ENCODE data around the gene USP34.

Gene USP34

DNA sequence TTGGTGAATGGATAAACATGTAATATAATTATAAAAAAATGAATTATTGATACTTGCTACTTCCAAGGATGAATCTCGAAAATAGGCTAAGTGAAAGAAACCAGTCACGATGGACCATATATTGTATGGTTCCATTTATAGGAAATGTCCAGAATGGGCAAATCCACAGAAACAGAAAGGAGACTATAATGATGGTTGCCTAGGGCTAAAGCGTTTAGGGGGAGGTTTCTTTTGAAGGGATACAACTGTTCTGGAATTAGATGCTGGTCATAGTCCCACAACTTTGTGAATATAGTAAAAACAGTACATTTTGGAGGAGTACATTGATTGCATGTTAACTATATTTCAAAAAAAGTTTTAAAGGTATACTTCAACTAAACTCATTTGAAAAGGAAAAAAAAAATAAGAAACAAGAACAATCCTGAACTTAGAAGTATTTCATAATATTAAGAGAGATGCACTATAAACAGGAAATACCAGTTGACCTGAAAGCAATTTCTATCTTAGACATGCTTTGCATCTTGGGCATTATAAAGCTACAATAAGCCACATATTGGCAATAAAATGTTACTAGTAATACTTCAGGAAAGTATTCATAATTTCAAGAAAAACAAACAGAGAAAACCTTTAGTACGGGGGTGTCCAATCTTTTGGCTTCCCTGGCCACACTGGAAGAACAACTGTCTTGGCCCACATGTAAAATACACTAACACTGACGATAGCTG, 178.9 kb downstream of the USP34 start:
- DNase-seq = no peak

DNA sequence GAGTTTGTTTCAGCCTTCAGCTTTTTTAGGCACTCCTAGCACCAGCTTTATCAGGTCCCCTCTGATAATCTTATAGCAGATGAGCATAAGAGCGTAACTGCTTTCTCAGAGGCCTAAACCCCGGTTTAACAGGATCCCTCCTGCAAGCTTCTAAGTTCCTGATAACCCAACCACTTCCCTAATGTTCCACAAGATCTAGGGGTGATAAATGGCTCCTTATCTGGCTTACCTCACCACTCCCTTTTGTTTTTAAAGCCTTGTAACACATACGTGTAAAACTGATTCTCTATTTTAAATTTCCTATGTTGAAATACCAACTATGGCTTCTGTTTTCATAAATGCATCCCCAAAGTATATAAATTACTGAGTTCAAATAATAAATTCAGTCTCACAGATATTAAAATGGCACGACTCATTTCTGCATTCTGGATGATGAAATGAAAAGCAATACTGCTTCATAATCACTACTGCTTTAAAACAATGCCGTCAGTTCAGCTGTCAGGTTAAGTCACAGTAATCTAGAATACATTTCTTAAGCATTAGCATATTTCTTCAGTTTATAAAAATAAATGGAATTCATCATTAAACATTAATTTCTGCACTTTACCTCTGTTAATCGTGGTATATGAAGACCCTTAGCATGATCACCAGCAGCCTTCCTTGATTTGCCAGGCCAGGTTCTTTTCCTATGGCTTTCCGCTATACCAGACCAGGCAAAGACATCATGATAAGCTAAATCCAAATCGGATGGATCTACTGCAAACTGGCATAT, 182.6 kb downstream of the USP34 start:
- DNase-seq = no peak

DNA sequence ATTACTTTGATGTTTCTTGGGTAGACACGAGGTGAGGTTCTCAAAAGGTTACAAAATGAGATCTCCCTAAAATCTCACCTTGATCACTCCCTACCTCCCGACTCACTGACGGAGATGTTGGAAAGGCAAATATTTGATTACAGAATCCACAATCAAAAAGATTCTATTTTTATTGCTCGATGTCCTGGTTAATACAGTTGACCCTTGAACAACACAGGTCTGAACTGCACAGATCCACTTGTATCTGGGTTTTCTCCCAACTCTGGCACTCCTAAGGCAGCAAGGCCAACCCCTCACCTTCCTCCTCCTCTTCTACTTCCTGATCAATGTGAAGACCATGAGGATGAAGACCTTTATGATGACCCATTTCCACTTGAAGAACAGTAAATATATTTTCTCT, 183.6 kb downstream of the USP34 start:
- no peak for DNase-seq

DNA sequence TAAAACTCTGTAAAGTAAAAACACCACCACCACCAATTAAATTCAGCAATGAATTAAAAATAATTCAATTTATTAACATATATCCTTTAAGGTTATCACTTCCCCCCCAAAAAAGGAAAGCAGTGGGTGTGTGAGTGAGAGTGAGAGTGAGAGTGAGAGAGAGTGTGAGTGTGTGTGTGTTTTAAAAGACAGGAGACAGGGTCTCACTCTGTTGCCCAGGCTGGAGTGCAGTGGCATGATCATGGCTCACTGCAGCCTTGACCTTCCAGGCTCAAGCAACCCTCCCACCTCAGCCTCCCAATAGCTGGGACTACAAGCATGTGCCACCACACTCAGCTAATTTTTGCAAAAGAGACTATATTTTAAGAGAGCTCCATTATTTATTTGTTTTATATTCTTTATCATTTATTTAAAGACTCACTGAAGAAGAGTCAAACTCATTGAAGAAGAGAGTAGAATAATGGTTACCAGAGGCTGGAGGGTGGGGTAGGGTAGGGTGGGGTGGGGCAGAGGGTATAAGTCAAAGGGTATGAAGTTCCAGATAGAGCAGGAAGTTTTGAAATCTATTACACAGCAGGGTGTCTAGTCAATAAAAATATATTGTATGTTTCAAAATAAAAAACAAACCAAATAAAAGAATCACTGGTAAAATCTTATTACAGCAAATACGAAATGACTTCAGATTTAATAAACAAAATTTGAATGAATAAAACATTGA, 187.3 kb downstream of the USP34 start:
- DNase-seq = no peak

DNA sequence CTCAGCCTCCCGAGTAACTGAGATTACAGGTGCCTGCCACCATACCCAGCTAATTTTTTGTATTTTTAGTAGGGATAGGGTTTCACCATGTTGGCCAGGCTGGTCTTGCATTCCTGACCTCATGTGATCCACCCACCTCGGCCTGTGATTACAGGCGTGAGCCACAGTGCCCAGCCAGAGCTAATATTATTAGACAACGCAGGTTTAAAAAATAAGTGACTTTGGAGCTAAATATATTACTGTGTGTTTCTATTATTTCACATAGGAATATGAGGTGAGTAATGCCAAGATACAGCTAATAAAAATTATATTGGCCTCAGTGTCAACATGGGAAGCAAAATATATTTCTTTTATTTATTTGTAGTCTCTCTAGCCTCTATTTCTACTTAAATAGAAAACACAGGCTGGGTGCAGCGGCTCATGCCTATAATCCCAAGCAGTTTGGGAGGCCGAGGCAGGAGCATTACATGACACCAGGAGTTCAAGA, 188.7 kb downstream of the USP34 start:
- no peak for DNase-seq

DNA sequence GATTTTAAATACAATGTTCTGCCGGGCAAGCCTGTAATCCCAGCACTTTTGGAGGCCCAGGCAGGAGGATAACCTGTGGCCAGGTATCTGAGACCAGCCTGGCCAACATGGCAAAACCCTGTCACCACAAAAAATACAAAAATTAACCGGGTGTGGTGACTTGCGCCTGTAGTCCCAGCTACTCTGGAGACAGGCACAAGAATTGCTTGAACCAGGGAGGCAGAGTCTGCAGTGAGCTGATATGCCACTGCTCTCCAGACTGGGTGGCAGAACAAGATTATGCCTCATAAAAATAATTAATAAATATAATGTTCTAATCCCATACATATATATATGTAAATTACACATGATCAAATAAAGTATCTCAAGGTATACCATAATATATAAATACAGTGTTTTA, 189.6 kb downstream of the USP34 start:
- no peak for DNase-seq

DNA sequence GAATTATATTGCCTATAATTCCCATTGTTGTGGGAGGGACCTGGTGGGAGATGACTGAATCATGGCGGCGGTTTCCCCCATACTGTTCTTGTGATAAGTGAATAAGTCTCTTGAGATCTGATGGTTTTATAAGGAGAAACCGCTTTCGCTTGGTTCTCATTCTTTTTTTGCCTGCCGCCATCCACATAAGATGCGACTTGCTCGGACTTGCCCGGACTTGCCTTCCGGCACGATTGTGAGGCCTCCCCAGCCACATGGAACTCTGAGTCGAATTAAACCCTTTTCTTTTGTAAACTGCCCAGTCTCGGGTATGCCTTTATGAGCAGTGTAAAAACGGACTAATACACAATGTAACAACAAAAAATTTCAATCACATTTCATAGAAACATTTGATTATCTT, 193.1 kb downstream of the USP34 start:
- no peak for DNase-seq

DNA sequence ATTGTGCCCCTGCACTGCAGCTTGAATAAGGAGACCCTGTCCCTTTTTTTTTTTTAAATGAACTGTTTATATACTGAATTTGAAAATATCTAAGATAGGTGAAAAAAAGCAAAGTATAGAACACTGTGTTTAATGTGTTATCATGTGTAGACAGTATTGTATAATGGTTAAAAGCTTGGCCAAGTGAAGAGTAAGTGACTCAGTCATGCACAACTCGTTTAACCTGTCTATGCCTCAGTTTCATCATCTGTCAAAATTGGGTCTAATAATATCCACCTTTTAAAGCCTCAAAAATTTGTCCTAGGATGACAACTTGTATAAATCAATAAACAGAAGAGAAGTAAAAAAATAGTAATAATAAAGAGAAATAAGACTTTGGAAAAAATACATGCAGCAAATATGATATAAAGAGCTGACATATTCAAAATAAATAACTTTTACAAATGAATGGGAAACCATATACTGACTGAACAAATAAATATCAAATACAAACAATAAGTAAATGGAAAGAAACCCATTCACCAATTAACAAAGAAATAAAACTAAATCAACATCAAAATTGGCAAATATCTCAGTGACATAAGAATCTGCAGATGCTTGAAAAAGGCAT, 195.2 kb downstream of the USP34 start:
- DNase-seq = no peak

DNA sequence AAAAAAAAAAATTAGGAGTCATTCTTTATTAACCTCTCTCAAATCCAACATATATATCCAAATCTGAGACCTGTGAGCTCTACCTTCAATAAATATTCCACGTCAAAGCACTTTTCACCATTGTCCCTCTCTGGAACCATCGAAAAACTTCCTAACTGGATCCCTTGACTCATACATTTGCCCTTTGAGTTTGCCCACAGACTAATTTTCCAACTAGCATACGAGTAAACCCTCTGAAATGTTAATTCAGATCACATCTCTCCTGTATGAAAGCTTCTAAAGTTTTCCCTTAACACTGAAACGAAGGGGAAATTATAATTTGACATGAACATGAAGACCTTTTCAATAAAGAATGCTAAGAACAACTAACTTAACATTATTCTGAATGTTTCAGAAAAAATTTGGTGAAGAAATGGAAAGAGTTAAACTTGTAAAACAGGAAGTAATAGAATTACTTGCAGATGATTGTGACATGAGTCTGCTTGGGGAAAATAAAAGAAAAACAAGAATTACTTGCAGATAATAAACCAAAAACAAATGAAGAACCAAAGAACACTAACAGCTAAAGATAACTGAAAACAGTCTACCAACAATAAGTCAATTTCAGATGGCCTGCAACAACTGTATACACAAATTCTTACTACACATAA, 198.3 kb downstream of the USP34 start:
- no peak for DNase-seq

DNA sequence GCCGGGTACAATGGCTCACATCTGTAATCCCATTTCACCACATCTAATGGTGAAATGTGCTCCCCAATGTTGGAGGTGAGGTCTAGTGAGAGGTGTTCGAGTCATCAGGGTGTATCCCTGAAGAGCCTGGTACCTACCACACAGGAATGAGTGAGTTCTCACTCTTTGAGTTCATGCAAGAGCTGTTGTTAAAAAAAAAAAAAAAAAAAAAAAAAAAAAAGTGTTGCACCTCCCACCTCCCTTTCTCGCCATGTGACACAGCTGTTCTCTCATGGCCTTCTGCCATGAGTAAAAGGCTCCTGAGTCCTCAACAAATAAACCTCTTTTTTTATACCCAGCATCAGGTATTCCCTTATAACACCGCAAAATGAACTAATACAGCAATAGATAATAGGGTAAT, 202.6 kb downstream of the USP34 start:
- no peak for DNase-seq

DNA sequence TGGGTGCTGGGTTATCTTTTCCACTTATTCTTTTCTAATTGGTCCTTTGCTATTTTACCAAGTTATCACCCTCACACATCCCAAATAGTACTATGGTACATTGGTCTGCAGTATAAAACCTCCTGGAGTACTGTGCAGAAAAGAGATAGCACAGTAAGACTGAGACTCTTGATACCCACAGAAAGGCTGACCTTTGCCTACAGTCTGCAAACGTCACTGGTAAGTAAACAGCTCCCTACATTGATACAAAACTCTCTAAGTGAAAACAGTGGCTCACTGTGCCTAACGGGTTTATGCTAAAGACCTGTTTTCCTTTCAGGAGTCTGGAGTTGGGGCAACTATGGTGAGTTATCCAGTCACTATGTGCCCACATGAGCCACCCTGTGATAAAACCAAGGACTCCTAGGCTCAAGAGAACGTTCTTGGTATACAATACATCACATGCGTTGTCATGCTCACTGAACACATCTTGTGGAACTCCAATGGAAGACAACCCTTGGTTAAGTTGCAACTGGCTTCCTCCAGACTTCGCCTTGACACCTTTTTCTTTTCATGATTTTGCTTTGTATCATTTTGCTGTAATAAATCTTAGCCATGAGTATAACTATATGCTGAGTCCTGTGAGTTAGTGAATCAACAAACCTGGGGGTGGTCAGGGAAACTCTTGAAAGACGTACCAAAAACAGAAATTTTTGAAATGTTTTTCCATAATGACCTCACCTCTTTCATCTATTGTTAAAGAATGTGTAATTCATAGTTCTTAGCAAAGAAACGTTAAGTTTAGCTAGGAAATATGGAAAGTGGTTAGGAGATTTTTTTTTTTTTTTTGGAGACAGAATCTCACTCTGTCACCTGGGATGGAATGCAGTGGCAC, 204.0 kb downstream of the USP34 start:
- DNase-seq = no peak

DNA sequence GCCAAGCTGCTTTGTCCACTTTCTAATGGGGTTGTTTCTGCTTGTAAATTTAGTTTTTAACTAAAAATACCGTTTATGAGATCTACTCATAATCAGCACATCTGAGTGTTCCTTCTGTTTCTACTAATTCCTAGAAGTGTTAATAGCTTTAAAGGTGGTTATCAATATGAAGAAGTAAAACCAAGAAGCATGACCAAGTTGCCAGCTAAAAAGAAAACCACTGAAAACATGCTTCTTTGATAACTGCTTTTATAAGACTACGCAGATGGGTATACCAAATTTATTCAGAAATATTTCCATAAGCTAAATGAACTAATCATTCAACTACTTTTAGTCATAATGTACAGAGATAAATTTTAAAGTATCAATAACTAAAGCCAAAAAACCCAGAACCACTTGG, 207.1 kb downstream of the USP34 start:
- DNase-seq = no peak

DNA sequence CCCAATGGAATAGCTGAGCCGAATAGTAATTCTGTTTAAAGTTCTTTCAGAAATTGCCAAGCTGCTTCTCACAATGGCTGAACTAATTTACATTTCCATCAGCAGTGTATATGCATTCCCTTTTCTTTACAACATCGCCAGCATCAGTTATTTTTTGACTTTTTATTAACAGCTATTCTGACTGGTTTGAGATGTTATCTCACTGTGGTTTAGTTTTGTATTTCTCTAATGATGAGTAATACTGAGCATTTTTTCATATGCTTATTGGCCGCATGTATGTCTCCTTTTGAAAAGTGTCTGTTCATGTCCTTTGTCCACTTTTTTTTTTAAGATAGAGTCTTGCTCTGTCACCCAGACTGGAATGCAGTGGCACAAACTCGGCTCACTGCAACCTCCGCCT, 208.2 kb downstream of the USP34 start:
- DNase-seq = no peak

DNA sequence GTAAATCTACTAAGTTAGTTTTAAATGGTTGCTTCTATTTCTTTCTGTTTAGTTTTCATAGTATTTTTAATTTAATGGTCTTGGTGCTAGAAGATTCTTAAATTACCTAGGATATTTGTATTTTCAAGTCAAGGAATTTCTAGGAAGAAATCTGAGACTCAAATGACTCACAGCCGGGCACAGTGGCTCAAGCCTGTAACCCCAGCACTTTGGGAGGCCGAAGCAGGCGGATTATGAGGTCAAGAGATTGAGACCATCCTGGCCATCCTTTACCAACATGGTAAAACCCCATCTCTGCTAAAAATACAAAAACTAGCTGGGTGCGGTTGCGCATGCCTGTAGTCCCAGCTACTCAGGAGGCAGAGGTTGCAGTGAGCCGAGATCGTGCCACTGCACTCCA, 213.4 kb downstream of the USP34 start:
- no peak for DNase-seq

DNA sequence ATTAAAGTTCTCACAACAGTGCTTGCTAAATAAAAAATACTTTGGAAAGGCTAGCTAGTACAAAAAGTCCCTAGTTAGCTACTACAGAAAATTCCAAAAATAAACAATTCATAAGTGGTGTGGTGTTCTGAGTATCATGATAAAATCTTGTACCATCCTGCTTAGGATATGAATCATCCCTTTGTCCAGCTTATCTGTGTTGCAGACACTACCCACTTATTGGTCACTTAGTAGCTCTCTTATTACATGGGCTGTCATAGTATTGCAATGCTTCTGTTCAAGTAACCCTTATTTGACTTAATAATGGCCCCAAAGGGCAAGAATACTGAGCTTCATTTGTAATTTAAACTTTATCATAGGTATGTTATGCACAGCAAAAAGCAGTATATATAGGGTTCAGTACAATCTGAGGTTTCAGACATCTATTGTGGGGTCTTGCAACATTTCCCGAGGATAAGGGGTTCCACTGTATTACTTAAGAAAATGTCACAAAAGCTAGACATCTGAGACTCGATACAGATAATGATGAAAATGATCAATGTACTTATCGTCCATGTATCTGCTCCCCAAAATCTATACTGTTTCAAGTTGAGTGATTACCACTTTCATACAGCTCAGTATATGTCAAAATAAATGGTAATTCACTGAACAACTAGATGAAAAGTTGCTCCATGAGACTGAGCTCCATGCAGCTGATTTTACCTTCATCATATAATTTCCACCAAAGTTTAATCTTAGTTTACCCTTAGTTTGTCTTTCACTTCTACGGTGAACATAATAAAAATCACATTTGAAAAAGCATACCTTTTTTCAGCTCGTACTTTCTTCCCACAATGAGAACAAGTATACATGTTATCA, 215.1 kb downstream of the USP34 start:
- DNase-seq = no peak

DNA sequence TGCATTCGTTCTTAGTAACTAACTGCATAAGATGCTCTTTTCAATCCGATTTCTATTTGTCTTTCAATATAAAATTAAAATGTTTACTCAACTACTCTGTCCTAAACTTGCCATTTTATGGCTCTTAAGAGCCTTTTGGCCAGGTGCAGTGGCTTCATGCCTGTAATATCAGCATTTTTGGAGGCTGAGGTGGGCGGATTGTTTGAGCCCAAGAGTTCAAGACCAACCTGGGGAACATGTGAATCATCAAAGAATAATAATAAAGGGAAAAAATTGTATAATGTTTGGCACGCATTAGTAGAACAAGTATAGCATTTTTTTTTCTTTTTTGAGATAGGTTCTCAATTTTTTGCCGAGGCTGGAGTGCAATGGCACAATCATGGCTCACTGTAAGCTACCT, 216.4 kb downstream of the USP34 start:
- DNase-seq = no peak

DNA sequence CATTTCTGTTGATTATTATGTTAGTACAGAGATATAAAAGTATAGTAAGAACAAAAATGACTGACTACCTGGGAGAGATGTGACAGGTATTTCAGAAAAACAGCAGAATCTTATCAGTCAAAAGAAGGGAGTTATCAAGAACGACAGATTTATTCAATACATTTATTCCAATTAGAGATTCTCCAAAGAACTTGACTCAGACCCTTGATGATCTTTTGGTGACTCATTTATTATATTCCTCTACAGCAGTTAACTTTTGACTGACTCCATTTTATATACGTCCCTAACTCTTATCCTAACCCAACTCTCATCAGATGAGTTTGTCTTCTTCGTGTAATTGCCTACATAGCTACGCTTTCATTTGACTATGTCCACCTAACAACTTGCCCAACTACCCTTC, 217.8 kb downstream of the USP34 start:
- DNase-seq = no peak

DNA sequence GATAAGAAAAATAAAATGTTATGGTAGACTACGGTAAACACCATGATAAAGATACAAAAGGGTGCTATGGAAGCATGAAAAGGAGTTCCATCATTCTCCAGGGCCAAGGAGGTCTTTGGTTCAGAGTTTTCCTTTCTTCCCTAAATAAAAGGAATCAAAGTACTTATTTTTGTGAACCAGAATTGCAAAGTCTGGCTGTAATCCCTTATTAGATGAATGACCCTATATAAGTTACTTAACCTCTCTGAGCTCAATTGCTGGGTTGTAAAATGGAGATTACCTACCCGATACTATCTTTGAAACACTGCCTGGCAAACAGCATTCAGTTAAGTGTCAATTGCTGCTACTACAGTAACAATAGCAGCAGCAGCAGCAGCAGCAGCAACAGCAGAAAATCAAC, 218.9 kb downstream of the USP34 start:
- DNase-seq = no peak

DNA sequence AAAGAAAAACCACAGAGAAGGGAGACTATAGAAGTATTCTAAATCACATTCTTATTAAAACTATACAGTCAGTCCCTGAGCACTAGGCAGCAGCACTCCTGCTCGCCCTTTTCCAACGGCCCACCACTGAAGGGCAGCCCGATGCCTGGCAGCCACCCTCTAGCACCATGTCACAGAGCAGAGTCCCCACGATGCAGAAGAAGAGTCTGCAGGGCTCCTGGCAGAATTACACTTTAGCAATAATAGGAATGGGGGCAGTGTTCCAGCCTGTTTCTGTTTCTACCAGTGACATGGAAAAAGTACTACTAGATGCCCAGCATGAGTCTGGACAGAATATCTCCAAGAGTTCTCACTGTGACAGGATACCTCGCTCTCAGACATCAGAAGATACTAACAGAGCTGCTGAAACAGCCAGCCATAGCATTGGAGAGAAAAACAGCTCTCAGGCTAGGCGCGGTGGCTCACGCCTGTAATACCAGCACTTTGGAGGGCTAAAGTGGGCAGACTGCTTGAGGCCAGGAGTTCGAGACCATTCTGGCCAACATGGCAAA, 221.3 kb downstream of the USP34 start:
- DNase-seq = no peak

DNA sequence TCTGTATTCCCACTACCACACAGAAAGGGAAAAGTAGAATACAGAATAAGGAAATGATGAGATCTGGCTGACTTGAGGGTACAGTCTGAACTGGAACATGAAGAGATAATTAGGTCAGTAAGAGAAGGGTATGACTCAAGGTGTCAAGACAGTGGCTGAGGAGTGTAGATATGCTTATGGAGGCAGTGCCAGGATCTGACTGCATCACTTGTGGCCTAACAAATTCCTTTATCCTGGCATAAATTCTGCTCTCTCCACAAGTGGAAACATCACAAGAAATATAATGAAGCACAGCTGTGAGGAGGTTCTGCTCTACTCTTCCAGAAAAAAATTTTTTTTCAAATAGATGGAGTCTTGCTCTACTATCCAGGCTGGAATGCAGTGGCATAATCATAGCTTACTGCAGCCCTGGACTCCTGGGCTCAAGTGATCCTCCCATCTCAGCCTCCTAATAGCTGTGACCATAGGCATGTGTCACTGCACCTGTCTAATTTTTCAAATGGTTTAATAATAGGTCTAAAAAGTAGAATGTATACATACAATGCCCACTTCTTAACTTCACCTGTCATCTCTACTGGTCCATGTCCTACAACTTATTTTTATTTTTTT, 223.6 kb downstream of the USP34 start:
- no peak for DNase-seq
